H9 (cell line): ENCODE data around the gene LPP. TPM values are rescaled to one million over a fixed set of nuclear protein-coding genes. Genes with fewer than 3 reads are reported as not detected.
A peak's percentile ranks its signal among the peaks of the same experiment; 100 is the strongest.

Source experiments
- DNase-seq: peaks from one replicate; pipeline ENCODE4 v3.0.0-alpha.2; 2017
- H2AFZ ChIP-seq: one replicate; pipeline ENCODE4 v1.6.1; 2013; ENCODE audit warnings: mild to moderate bottlenecking, low read length, control low read depth, moderate library complexity
- H2AK5ac ChIP-seq: 2 replicates; pipeline ENCODE4 v1.6.1; 2013; ENCODE audit warnings: low read length, control low read depth, mixed read lengths; ENCODE audit not compliant: insufficient read length
- H2BK120ac ChIP-seq: one replicate; pipeline ENCODE4 v1.6.1; 2013; ENCODE audit warnings: low read depth, mild to moderate bottlenecking, low read length, control low read depth, inconsistent platforms; ENCODE audit not compliant: poor library complexity, severe bottlenecking
- H2BK12ac ChIP-seq: 2 replicates; pipeline ENCODE4 v1.6.1; 2013; ENCODE audit warnings: low read length, control low read depth, mixed read lengths, low read depth; ENCODE audit not compliant: insufficient read length
- H2BK15ac ChIP-seq: 2 replicates; pipeline ENCODE4 v1.6.1; 2013; ENCODE audit warnings: low read depth, low read length, control low read depth
- H2BK20ac ChIP-seq: one replicate; pipeline ENCODE4 v1.6.1; 2013; ENCODE audit warnings: low read depth, mild to moderate bottlenecking, low read length, control low read depth, inconsistent platforms; ENCODE audit not compliant: poor library complexity, severe bottlenecking
- H2BK5ac ChIP-seq: 2 replicates; pipeline ENCODE4 v1.6.1; 2013; ENCODE audit warnings: low read length, control low read depth, mixed read lengths; ENCODE audit not compliant: insufficient read length
- H3K14ac ChIP-seq: 2 replicates; pipeline ENCODE4 v1.6.1; 2013; ENCODE audit warnings: low read length, control low read depth; ENCODE audit not compliant: insufficient read depth
- H3K18ac ChIP-seq: 2 replicates; pipeline ENCODE4 v1.6.1; 2013; ENCODE audit warnings: low read depth, mild to moderate bottlenecking, mixed read lengths, low read length, control low read depth; ENCODE audit not compliant: insufficient read length
- H3K23ac ChIP-seq: 2 replicates; pipeline ENCODE4 v1.6.1; 2013; ENCODE audit warnings: low read length, control low read depth, mixed read lengths, low read depth; ENCODE audit not compliant: insufficient read length
- H3K23me2 ChIP-seq: 2 replicates; pipeline ENCODE4 v1.6.1; 2013; ENCODE audit warnings: low read depth, mild to moderate bottlenecking, mixed read lengths, low read length, control low read depth; ENCODE audit not compliant: insufficient read length, poor library complexity, severe bottlenecking
- H3K27ac ChIP-seq: 2 replicates; pipeline ENCODE4 v1.5.1; 2013; ENCODE audit warnings: low read length, control low read depth, mixed read lengths, low read depth; ENCODE audit not compliant: insufficient read length
- H3K27me3 ChIP-seq: 2 replicates; pipeline ENCODE4 v1.6.1; 2013; ENCODE audit warnings: low read length, control low read depth, inconsistent platforms; ENCODE audit not compliant: insufficient read depth
- H3K4ac ChIP-seq: 2 replicates; pipeline ENCODE4 v1.6.1; 2013; ENCODE audit warnings: low read depth, mild to moderate bottlenecking, control low read depth, inconsistent platforms, low read length, moderate library complexity
- H3K4me1 ChIP-seq: 2 replicates; pipeline ENCODE4 v1.6.1; 2013; ENCODE audit warnings: low read length, control low read depth, inconsistent platforms; ENCODE audit not compliant: insufficient read depth
- H3K4me2 ChIP-seq: 2 replicates; pipeline ENCODE4 v1.6.1; 2013; ENCODE audit warnings: low read length, control low read depth, mixed read lengths; ENCODE audit not compliant: insufficient read length, insufficient read depth
- H3K56ac ChIP-seq: 2 replicates; pipeline ENCODE4 v1.6.1; 2013; ENCODE audit warnings: low read depth, mild to moderate bottlenecking, mixed read lengths, low read length, control low read depth; ENCODE audit not compliant: insufficient read length
- H3K79me1 ChIP-seq: 2 replicates; pipeline ENCODE4 v1.6.1; 2013; ENCODE audit warnings: low read depth, mild to moderate bottlenecking, moderate library complexity, low read length, control low read depth, inconsistent platforms; ENCODE audit not compliant: insufficient read depth, poor library complexity, severe bottlenecking
- H3K79me2 ChIP-seq: 2 replicates; pipeline ENCODE4 v1.6.1; 2013; ENCODE audit warnings: low read length, control low read depth, inconsistent platforms; ENCODE audit not compliant: insufficient read depth
- H3K9ac ChIP-seq: 2 replicates; pipeline ENCODE4 v1.6.1; 2013; ENCODE audit warnings: low read length, control low read depth, mixed read lengths; ENCODE audit not compliant: insufficient read length; ENCODE audit errors: extremely low read depth
- H3K9me3 ChIP-seq: one replicate; pipeline ENCODE4 v1.6.1; 2013; ENCODE audit warnings: low read depth, low read length, inconsistent platforms; ENCODE audit not compliant: control insufficient read depth
- H3T11ph ChIP-seq: one replicate; pipeline ENCODE4 v1.6.1; 2013; ENCODE audit warnings: mild to moderate bottlenecking, low read length, control low read depth, inconsistent platforms
- H4K20me1 ChIP-seq: one replicate; pipeline ENCODE4 v1.6.1; 2013; ENCODE audit not compliant: control insufficient read depth, insufficient read length, insufficient read depth
- H4K5ac ChIP-seq: 2 replicates; pipeline ENCODE4 v1.6.1; 2013; ENCODE audit warnings: low read depth, mild to moderate bottlenecking, mixed read lengths, low read length, control low read depth; ENCODE audit not compliant: insufficient read length
- H4K8ac ChIP-seq: replicated peaks from 2 replicates; pipeline ENCODE4 v1.6.1; 2013; ENCODE audit warnings: low read length, control low read depth, mixed read lengths, low read depth; ENCODE audit not compliant: insufficient read length
- H4K91ac ChIP-seq: 2 replicates; pipeline ENCODE4 v1.6.1; 2013; ENCODE audit warnings: low read depth, mild to moderate bottlenecking, moderate library complexity, mixed read lengths, low read length, control low read depth; ENCODE audit not compliant: insufficient read length
- H3K27ac Mint-ChIP-seq, 3 experiments: 2 replicates in 2 of 3; 3 replicates in 1 of 3; pipeline ENCODE4 v1.8.0; 2020 to 2021; ENCODE audit warnings: mixed read lengths in 3 of 3, mild to moderate bottlenecking in 1 of 3, moderate library complexity in 1 of 3
- H3K27me3 Mint-ChIP-seq: 2 replicates; pipeline ENCODE4 v1.8.0; 2021; ENCODE audit warnings: low read depth, mild to moderate bottlenecking, moderate library complexity, mixed read lengths
- H3K36me3 Mint-ChIP-seq, 3 experiments: 2 replicates in 2 of 3; 3 replicates in 1 of 3; pipeline ENCODE4 v1.8.0; 2020 to 2021; ENCODE audit warnings: low read depth in 3 of 3, mixed read lengths in 3 of 3; ENCODE audit not compliant: insufficient read depth in 1 of 3
- H3K4me1 Mint-ChIP-seq, 2 experiments: 2 replicates each; pipeline ENCODE4 v1.8.0; 2020; ENCODE audit warnings: mixed read lengths in 2 of 2
- H3K4me3 Mint-ChIP-seq, 2 experiments: 2 replicates in 1 of 2; 3 replicates in 1 of 2; pipeline ENCODE4 v1.8.0; 2020 to 2021; ENCODE audit warnings: mild to moderate bottlenecking in 2 of 2, mixed read lengths in 2 of 2, moderate library complexity in 1 of 2
- H3K9me3 Mint-ChIP-seq, 2 experiments: 2 replicates in 1 of 2; 3 replicates in 1 of 2; pipeline ENCODE4 v1.8.0; 2020; ENCODE audit warnings: mild to moderate bottlenecking in 2 of 2, mixed read lengths in 2 of 2, moderate library complexity in 1 of 2
- CTCF ChIP-seq: fragments of 200-600 bp; sonication (generic); conservative IDR thresholded peaks from 3 replicates; pipeline ENCODE4 v1.8.0; 2021; ENCODE audit warnings: antibody characterized with exemption, mild to moderate bottlenecking
- WGBS: extraction: QIAGEN DNeasy Blood & Tissue Kit; methylation state at CpG from one replicate; pipeline ENCODE4 v1.1.7; 2013; ENCODE audit warnings: missing lambda C conversion rate, low lambda C conversion rate, mixed read lengths; ENCODE audit not compliant: insufficient read length; ENCODE audit errors: extremely low coverage; 5-methylcytosine and 5-hydroxymethylcytosine counted together
- total RNA-seq: library from RNA; stranded (reverse); gene quantifications from 2 replicates; pipeline ENCODE4 v1.2.1, GENCODE V29; 2021

The LPP gene
- total RNA-seq, 1 experiment from 2014 or later, result 64.6 TPM

- H3K56ac ChIP-seq, result no peak overlapping the region
- H3K23me2 ChIP-seq, result no peaks in the 10 kb centered on the region
- no peaks in the 10 kb centered on the region for H3K9me3 ChIP-seq
- no peaks in the 10 kb centered on the region for H3K27me3 ChIP-seq
- no peak overlapping the region for H3K4me3 Mint-ChIP-seq
- peak overlapping the region in 1 of 3 experiments; percentile 44; a peak in 1 of 7 replicates for H3K27ac Mint-ChIP-seq
- no CpG with 5 or more reads among the region's 3 CpGs for WGBS
- no peak overlapping the region for H4K5ac ChIP-seq
- H2BK120ac ChIP-seq, result no peak overlapping the region
- H4K8ac ChIP-seq, result no peak overlapping the region
- H3K4me1 ChIP-seq, result no peaks in the 10 kb centered on the region; the same call in 1 of the 2 replicates
- no peak overlapping the region for H3K4me2 ChIP-seq
- H3K79me1 ChIP-seq, result no peaks in the 10 kb centered on the region
- no peak overlapping the region for H2BK15ac ChIP-seq
- no peak overlapping the region for H3K18ac ChIP-seq
- no peaks in the 10 kb centered on the region for H3K79me2 ChIP-seq
- no peak overlapping the region for H2BK12ac ChIP-seq
- no peaks in the 10 kb centered on the region for H3K9me3 Mint-ChIP-seq
- H2AFZ ChIP-seq, result no peak overlapping the region
- H3T11ph ChIP-seq, result no peak overlapping the region
- no peak overlapping the region for H2BK20ac ChIP-seq
- no peak overlapping the region for H3K14ac ChIP-seq
- H2AK5ac ChIP-seq, result no peak overlapping the region
- H2BK5ac ChIP-seq, result no peak overlapping the region
- no peak overlapping the region for H3K4ac ChIP-seq
- TF ChIP-seq CTCF, result no peak
- no peak for DNase-seq
- no peaks in the 10 kb centered on the region for H3K36me3 Mint-ChIP-seq
- no peak overlapping the region for H4K91ac ChIP-seq
- H3K27me3 Mint-ChIP-seq, result no peaks in the 10 kb centered on the region
- H4K20me1 ChIP-seq, result no peaks in the 10 kb centered on the region
- peaks cover 14 to 17% of the 10 kb centered on the region in 2 experiments for H3K4me1 Mint-ChIP-seq
- no peak overlapping the region for H3K23ac ChIP-seq
- H3K27ac ChIP-seq, result no peak overlapping the region
- H3K9ac ChIP-seq, result no peak overlapping the region
These were observed 621.5 kb downstream of the LPP start for GRCh38 chr3:188775412-188775811.
